Esophagus muscularis mucosa (tissue), 4 donors: ENCODE results near the gene ST7. TPM values are rescaled to one million over a fixed set of nuclear protein-coding genes. Genes with fewer than 3 reads are reported as not detected.

Experiments used
- DNase-seq: peaks from one replicate; pipeline ENCODE4 v3.0.0-alpha.2; 2017; ENCODE audit errors: extremely low spot score
- H3K27ac ChIP-seq, 4 donors: fragments of 200-600 bp; sonication (generic); replicated peaks in 1 of 4; 1 replicate in 3 of 4; 2 replicates in 1 of 4; pipeline ENCODE4 v1.5.1; 2016 to 2019; ENCODE audit warnings: mild to moderate bottlenecking in 1 of 4
- H3K27me3 ChIP-seq, 4 donors: fragments of 200-600 bp; sonication (generic); one replicate each; pipeline versions ENCODE4 v1.5.1 to v1.6.0; 2016 to 2019
- H3K36me3 ChIP-seq, 4 donors: fragments of 200-600 bp; sonication (generic); one replicate each; pipeline ENCODE4 v1.5.1; 2016 to 2019
- H3K4me1 ChIP-seq, 4 donors: fragments of 200-600 bp; sonication (generic); one replicate each; pipeline ENCODE4 v1.5.1; 2016 to 2019
- H3K4me3 ChIP-seq, 4 donors: fragments of 200-600 bp; sonication (generic); 1 replicate in 2 of 4; 2 replicates in 2 of 4; pipeline ENCODE4 v1.5.1; 2016 to 2019; ENCODE audit warnings: mild to moderate bottlenecking in 4 of 4, moderate library complexity in 1 of 4
- H3K9me3 ChIP-seq, 4 donors: fragments of 200-600 bp; sonication (generic); 1 replicate in 3 of 4; 2 replicates in 1 of 4; pipeline ENCODE4 v1.5.1; 2016 to 2019
- CTCF ChIP-seq, 3 experiments: fragments of 200-600 bp in 2 of 3; fragments of 450-650 bp in 1 of 3; sonication (generic) in 2 of 3; IDR thresholded peaks; one replicate each; pipeline ENCODE4 v1.5.1; 2017 to 2019; ENCODE audit warnings: antibody characterized with exemption in 3 of 3, mild to moderate bottlenecking in 2 of 3, moderate library complexity in 1 of 3
- EP300 ChIP-seq: sonication (generic); formaldehyde crosslinking; IDR thresholded peaks from one replicate; pipeline ENCODE4 v1.6.1; 2017; ENCODE audit warnings: antibody characterized with exemption
- POLR2A ChIP-seq: fragments of 450-650 bp; IDR thresholded peaks from one replicate; pipeline ENCODE4 v1.6.1; 2017; ENCODE audit warnings: antibody characterized with exemption, moderate library complexity, mild to moderate bottlenecking, low read depth
- POLR2AphosphoS5 ChIP-seq, 2 donors: sonication (generic); formaldehyde crosslinking; IDR thresholded peaks; one replicate each; pipeline ENCODE4 v1.6.1; 2017; ENCODE audit warnings: antibody characterized with exemption in 2 of 2
- WGBS: methylation state at CpG from one replicate; pipeline ENCODE4 v1.1.5; 2018; 5-methylcytosine and 5-hydroxymethylcytosine counted together
- intact Hi-C: fragments of 100-400 bp; cut with DNase I; formaldehyde crosslinking; loops from one replicate; pipeline ENCODE4 v1.15.1; 2023
- total RNA-seq, 4 donors: library from RNA; depleted of rRNA; stranded (reverse); fragments of >200 nt; gene quantifications; one replicate each; pipeline versions ENCODE4 v1.1.0 to v1.2.1, GENCODE V29; 2016

ST7 gene
- total RNA-seq, 4 donors from 2014 or later: 16.9 to 22.0 (median 18.2) TPM

- TF ChIP-seq POLR2AphosphoS5 (IDR thresholded peaks at IDR 0.05): no peak
- TF ChIP-seq CTCF (IDR thresholded peaks at IDR 0.05): no peak
- TF ChIP-seq POLR2A: no peak
- no peak for TF ChIP-seq EP300
These were observed 179.8 kb downstream of the ST7 start for GRCh38 chr7:117133125-117133524.

GRCh38 chr7:117134411-117134810 is 181.1 kb downstream of the ST7 start:
- peaks cover 0 to 25% (median 5%) of the 10 kb centered on the region in 4 donors for H3K36me3 ChIP-seq

More at GRCh38 chr7:117133125-117133524, 179.8 kb downstream of the ST7 start:
- Histone ChIP-seq H3K36me3 (peaks cover 0 to 18% (median 5%) of the 10 kb centered on the region in 4 donors), H3K9me3 (no peaks in the 10 kb centered on the region), H3K27ac (no peak overlapping the region), H3K4me3 (no peak overlapping the region), H3K4me1 (peaks cover 0 to 7% (median 0%) of the 10 kb centered on the region in 4 donors), H3K27me3 (no peaks in the 10 kb centered on the region)
- WGBS: 89% methylated on average over 1 of the region's 1 CpG
- no peak for DNase-seq
- intact Hi-C loops: no loop called here

GRCh38 chr7:117134889-117135552 is 181.7 kb downstream of the ST7 start:
- no peak for DNase-seq
- H3K36me3 ChIP-seq: peaks cover 0 to 25% (median 5%) of the 10 kb centered on the region in 4 donors
- WGBS: 78% methylated on average over 2 of the region's 2 CpGs
- no peak for TF ChIP-seq POLR2AphosphoS5 (IDR thresholded peaks at IDR 0.05)
- no peak for TF ChIP-seq EP300
- no peak for TF ChIP-seq POLR2A
- no peak for TF ChIP-seq CTCF (IDR thresholded peaks at IDR 0.05)
- intact Hi-C loops: no loop called here
- no peaks in the 10 kb centered on the region for H3K27me3 ChIP-seq
- H3K27ac ChIP-seq: no peak overlapping the region
- no peak overlapping the region for H3K4me3 ChIP-seq
- peaks cover 0 to 7% (median 0%) of the 10 kb centered on the region in 4 donors for H3K4me1 ChIP-seq
- no peaks in the 10 kb centered on the region for H3K9me3 ChIP-seq

More at GRCh38 chr7:117134411-117134810, 181.1 kb downstream of the ST7 start:
- intact Hi-C loops: no loop called here
- Histone ChIP-seq H3K27ac (no peak overlapping the region), H3K4me3 (no peak overlapping the region), H3K9me3 (no peaks in the 10 kb centered on the region), H3K27me3 (no peaks in the 10 kb centered on the region), H3K4me1 (peaks cover 0 to 7% (median 0%) of the 10 kb centered on the region in 4 donors)
- TF ChIP-seq EP300 (no peak), POLR2A (no peak), CTCF (IDR thresholded peaks at IDR 0.05) (no peak), POLR2AphosphoS5 (IDR thresholded peaks at IDR 0.05) (no peak)
- DNase-seq: no peak
- WGBS: 96% methylated on average over 1 of the region's 1 CpG

GRCh38 chr7:117135553-117135891 is 182.2 kb downstream of the ST7 start:
- Histone ChIP-seq H3K4me3 (no peak overlapping the region), H3K36me3 (peaks cover 0 to 25% (median 5%) of the 10 kb centered on the region in 4 donors), H3K9me3 (no peaks in the 10 kb centered on the region), H3K27me3 (no peaks in the 10 kb centered on the region), H3K27ac (no peak overlapping the region), H3K4me1 (peaks cover 0 to 7% (median 0%) of the 10 kb centered on the region in 4 donors)
- DNase-seq: no peak
- 100% methylated on average over 1 of the region's 1 CpG for WGBS
- intact Hi-C loops: no loop called here
- TF ChIP-seq EP300 (no peak), POLR2A (no peak), POLR2AphosphoS5 (IDR thresholded peaks at IDR 0.05) (no peak), CTCF (IDR thresholded peaks at IDR 0.05) (no peak)
